HG02852 (cell line): Measurements from ENCODE around the gene LEPR.
"Not testable (repeated sequence)": the region's sequence is repeated elsewhere in the genome, so short reads cannot be mapped to it uniquely, and the experiment has no call there.

Experiments
- ATAC-seq: cut with Tn5 transposase; IDR thresholded peaks from one replicate; pipeline ENCODE4 v1.9.1; 2021; ENCODE audit warnings: mild to moderate bottlenecking, moderate library complexity; ENCODE audit not compliant: unreplicated experiment

The LEPR gene

GRCh38 chr1:65420590-65421350 is at the start of gene LEPR, which contains the start of gene LEPROT:
LEPR (plus strand) TSS chr1:65420668; CDS start chr1:65565566, 144,898 bp downstream.
LEPROT (plus strand) TSS chr1:65420668; CDS start chr1:65420725, 57 bp downstream.
- peak; percentile 53 for ATAC-seq

- ATAC-seq, result no peak
These were observed 48.9 kb upstream of the LEPR start for GRCh38 chr1:65371544-65371943.

- no peak for ATAC-seq
These were observed 47.9 kb upstream of the LEPR start for GRCh38 chr1:65372557-65372956.

GRCh38 chr1:65377496-65378246 is 42.8 kb upstream of the LEPR start:
- ATAC-seq, result no peak

- no peak for ATAC-seq
These were observed 42.1 kb upstream of the LEPR start for GRCh38 chr1:65378247-65378946.

- not testable (repeated sequence) for ATAC-seq
These were observed 36.0 kb upstream of the LEPR start for GRCh38 chr1:65384426-65384825.

GRCh38 chr1:65386439-65386838 is 34.0 kb upstream of the LEPR start:
- no peak for ATAC-seq

GRCh38 chr1:65387821-65388220 is 32.6 kb upstream of the LEPR start:
- no peak for ATAC-seq

- no peak for ATAC-seq
These were observed 31.4 kb upstream of the LEPR start for GRCh38 chr1:65388908-65389695.

- ATAC-seq, result no peak
These were observed 28.0 kb upstream of the LEPR start for GRCh38 chr1:65392497-65392896.

GRCh38 chr1:65393347-65393746 is 27.1 kb upstream of the LEPR start:
- peak; percentile 93 for ATAC-seq

- ATAC-seq, result no peak
These were observed 26.5 kb upstream of the LEPR start for GRCh38 chr1:65393928-65394327.

- ATAC-seq, result no peak
These were observed 24.4 kb upstream of the LEPR start for GRCh38 chr1:65395887-65396612.

GRCh38 chr1:65398083-65398482 is 22.4 kb upstream of the LEPR start:
- ATAC-seq, result no peak

- no peak for ATAC-seq
These were observed 21.5 kb upstream of the LEPR start for GRCh38 chr1:65399003-65399402.

- ATAC-seq, result no peak
These were observed 18.9 kb upstream of the LEPR start for GRCh38 chr1:65401612-65402011.

- ATAC-seq, result no peak
These were observed 15.5 kb upstream of the LEPR start for GRCh38 chr1:65404941-65405340.

- no peak for ATAC-seq
These were observed 12.6 kb upstream of the LEPR start for GRCh38 chr1:65407877-65408276.

GRCh38 chr1:65409314-65409713 is 11.2 kb upstream of the LEPR start:
- no peak for ATAC-seq

- no peak for ATAC-seq
These were observed 10.6 kb upstream of the LEPR start for GRCh38 chr1:65409816-65410326.
